Endothelial cell of umbilical vein (primary cell): ENCODE data around the gene TRIM2. TPM values are rescaled to one million over a fixed set of nuclear protein-coding genes. Genes with fewer than 3 reads are reported as not detected.

Source experiments
- BruUV-seq: library from RNA; stranded (reverse); fragments of 400-500 nt; replicated peaks from 2 replicates; lab custom pipeline; 2021; lab: Mats Ljungman, UMichigan
- CTCF ChIA-PET: fragments of 300-600, 350-600 bp; sonication (Branson Sonifier 250); formaldehyde crosslinking; loops from one replicate; lab custom pipeline; 2021; ENCODE audit warnings: antibody characterized with exemption, inconsistent platforms; lab: Charles Lee
- POLR2A ChIA-PET: fragments of 300-600, 350-600 bp; sonication (Branson Sonifier 250); formaldehyde crosslinking; loops from one replicate; lab custom pipeline; 2021; ENCODE audit warnings: antibody characterized with exemption, inconsistent platforms; lab: Charles Lee
- DNase-seq: peaks from one replicate; pipeline ENCODE4 v3.0.0-alpha.2; 2011; ENCODE audit warnings: low read depth, low spot score
- FAIRE-seq: peaks from 2 replicates; lab custom pipeline; 2011; peaks lifted over from hg19 to GRCh38; lab: Jason Lieb, UNC
- H2AFZ ChIP-seq: 2 replicates; pipeline ENCODE4 v1.6.0; 2012; ENCODE audit warnings: low read depth, low read length, control low read depth, inconsistent platforms
- H3K27ac ChIP-seq: 2 replicates; pipeline ENCODE4 v1.5.1; 2011; ENCODE audit warnings: low read depth, mild to moderate bottlenecking, control low read depth, low read length, moderate library complexity; ENCODE audit not compliant: insufficient read depth
- H3K27me3 ChIP-seq, 2 experiments: 2 replicates each; pipeline versions ENCODE4 v1.6.0 to v1.6.1; 2011; ENCODE audit warnings: low read length in 2 of 2, mixed read lengths in 1 of 2; ENCODE audit not compliant: control insufficient read depth in 2 of 2, insufficient read depth in 2 of 2
- H3K36me3 ChIP-seq, 2 experiments: 2 replicates in 1 of 2; 3 replicates in 1 of 2; pipeline ENCODE4 v1.5.1; 2011; ENCODE audit warnings: low read length in 2 of 2, mild to moderate bottlenecking in 1 of 2, moderate library complexity in 1 of 2; ENCODE audit not compliant: control insufficient read depth in 2 of 2, insufficient read depth in 2 of 2; ENCODE audit errors: extremely low read depth in 1 of 2
- H3K4me1 ChIP-seq: 3 replicates; pipeline ENCODE4 v1.5.1; 2011; ENCODE audit warnings: mild to moderate bottlenecking, low read length; ENCODE audit not compliant: control insufficient read depth, insufficient read depth; ENCODE audit errors: extremely low read depth
- H3K4me2 ChIP-seq: 2 replicates; pipeline ENCODE4 v1.6.1; 2011; ENCODE audit warnings: low read length, control low read depth, mixed read lengths; ENCODE audit not compliant: insufficient read depth
- H3K4me3 ChIP-seq, 3 experiments: fragments of 200-600 bp in 1 of 3; sonication (generic), shearing (Covaris generic) in 1 of 3; replicated peaks in 1 of 3; 2 replicates each; pipeline ENCODE4 v1.5.1; 2011 to 2016; ENCODE audit warnings: control low read depth in 3 of 3, low read length in 3 of 3, mild to moderate bottlenecking in 2 of 3, inconsistent platforms in 1 of 3, low read depth in 1 of 3, moderate library complexity in 1 of 3; ENCODE audit not compliant: insufficient read depth in 1 of 3
- H3K79me2 ChIP-seq: 2 replicates; pipeline ENCODE4 v1.6.0; 2012; ENCODE audit warnings: low read length, inconsistent platforms; ENCODE audit not compliant: control insufficient read depth, insufficient read depth
- H3K9ac ChIP-seq: replicated peaks from 2 replicates; pipeline ENCODE3; 2011; ENCODE audit warnings: low read length, control low read depth; ENCODE audit not compliant: insufficient read depth; ENCODE audit errors: extremely low read depth
- H3K9me1 ChIP-seq: replicated peaks from 3 replicates; pipeline ENCODE4 v1.6.0; 2011; ENCODE audit warnings: mild to moderate bottlenecking, low read length; ENCODE audit not compliant: control insufficient read depth, insufficient read depth; ENCODE audit errors: extremely low read depth
- H3K9me3 ChIP-seq: replicated peaks from 2 replicates; pipeline ENCODE4 v1.5.1; 2012; ENCODE audit warnings: low read length, inconsistent platforms; ENCODE audit not compliant: control insufficient read depth, insufficient read depth
- H4K20me1 ChIP-seq: replicated peaks from 2 replicates; pipeline ENCODE3; 2011; ENCODE audit warnings: mild to moderate bottlenecking, low read length; ENCODE audit not compliant: control insufficient read depth, insufficient read depth; ENCODE audit errors: extremely low read depth
- EZH2 ChIP-seq: IDR thresholded peaks from 2 replicates; pipeline ENCODE4 v1.6.1; 2012; ENCODE audit warnings: borderline replicate concordance, low read depth, mild to moderate bottlenecking, moderate library complexity, low read length, inconsistent platforms; ENCODE audit not compliant: severe bottlenecking
- GATA2 ChIP-seq: IDR thresholded peaks from 2 replicates; pipeline ENCODE4 v1.7.0; 2011; ENCODE audit warnings: low read depth, mild to moderate bottlenecking, moderate library complexity, mixed read lengths, low read length; ENCODE audit not compliant: insufficient read length, insufficient read depth
- JUN ChIP-seq: IDR thresholded peaks from 2 replicates; pipeline ENCODE4 v1.6.1; 2011; ENCODE audit warnings: borderline replicate concordance, low read depth; ENCODE audit not compliant: insufficient read length, insufficient read depth
- POLR2A ChIP-seq: IDR thresholded peaks from 2 replicates; pipeline ENCODE4 v1.6.1; 2012; ENCODE audit warnings: low read depth, mild to moderate bottlenecking, control low read depth, low read length
- POLR2AphosphoS5 ChIP-seq: IDR thresholded peaks from 2 replicates; pipeline ENCODE4 v1.6.1; 2012; ENCODE audit warnings: low read depth, mild to moderate bottlenecking, control low read depth, low read length, moderate library complexity; ENCODE audit not compliant: insufficient read depth
- dilution Hi-C: fragments of 300-500 bp; cut with MboI; formaldehyde crosslinking; loops from one replicate; pipeline ENCODE4 v1.15.0; 2019; ENCODE audit warnings: low sequenced_read_pairs; ENCODE audit not compliant: extremely low pct_ligation_motif_present
- intact Hi-C: fragments of 100-400 bp; cut with micrococcal nuclease; formaldehyde crosslinking; loops from one replicate; pipeline ENCODE4 v1.10.0; 2022
- polyA plus RNA-seq, 4 experiments: library from polyadenylated mRNA; depleted of rRNA in 3 of 4; stranded (reverse) in 3 of 4; unstranded in 1 of 4; fragments of >200 nt; gene quantifications; 2 replicates each; pipeline versions ENCODE4 v1.2.1 to v1.2.3, GENCODE V29; 2011 to 2012; ENCODE audit warnings: missing spikeins in 1 of 4
- total RNA-seq: library from RNA; stranded (reverse); gene quantifications from 2 replicates; pipeline ENCODE4 v1.2.3, GENCODE V29; 2021
- TF ChIP-seq, protein P1 (sequence below): IDR thresholded peaks from 2 replicates; pipeline ENCODE4 v1.6.1; 2011; ENCODE audit not compliant: insufficient read depth, insufficient read length
- TF ChIP-seq, protein P2 (sequence below), 2 donors: IDR thresholded peaks; 1 replicate in 1 of 2; 2 replicates in 1 of 2; pipeline ENCODE4 v1.5.1; 2011; ENCODE audit warnings: low read length in 2 of 2, mild to moderate bottlenecking in 2 of 2, moderate library complexity in 2 of 2, control low read depth in 1 of 2, inconsistent platforms in 1 of 2, low read depth in 1 of 2; ENCODE audit not compliant: insufficient read depth in 1 of 2; ENCODE audit errors: extremely low read depth in 1 of 2

Gene TRIM2
- total and polyA plus RNA-seq, 2 donors (not counting 3 experiments of a cell fraction or from before 2014, with no cell fraction given) = 6.8 to 19.7 TPM

DNA sequence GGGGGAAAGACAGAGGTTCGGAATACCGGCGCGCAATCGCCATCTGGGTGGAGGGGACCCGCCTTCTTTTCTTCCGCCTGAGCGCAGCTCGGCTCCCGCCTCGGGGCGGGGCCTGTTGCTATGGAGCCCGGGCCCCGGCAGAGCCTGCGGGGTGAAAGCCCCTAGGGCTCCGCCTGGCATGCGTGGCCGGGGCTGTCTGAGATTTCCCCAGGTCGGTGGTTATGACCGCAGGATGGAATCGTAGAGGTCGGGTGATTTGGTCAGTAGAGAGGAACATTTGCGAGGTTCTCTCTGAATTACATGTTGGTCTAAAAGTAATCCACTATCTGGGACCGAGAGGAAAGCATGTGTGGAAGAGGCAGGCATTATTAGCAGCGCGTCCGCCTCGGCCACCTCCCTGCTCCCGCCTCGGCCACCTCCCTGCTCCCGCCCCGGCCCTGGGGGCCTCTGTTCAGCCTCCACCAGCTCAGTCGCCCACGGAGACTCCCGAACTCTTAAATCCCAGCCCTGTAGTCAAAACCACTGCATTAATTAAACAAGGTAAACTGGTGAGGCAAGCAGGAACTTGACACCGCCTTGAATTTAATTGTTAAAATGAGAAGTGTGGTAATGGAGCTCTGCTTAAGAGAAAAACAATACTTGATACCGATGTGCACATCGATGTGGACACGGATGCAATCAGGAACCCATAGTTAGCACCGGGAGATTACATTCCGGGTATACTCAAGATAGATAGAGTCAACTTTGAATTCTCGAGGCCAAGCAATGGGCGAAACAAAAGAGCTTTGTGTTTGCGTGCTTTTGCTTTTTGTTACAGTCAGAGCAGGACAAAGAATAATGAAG lies 45.2 kb downstream of the TRIM2 start:
- TF ChIP-seq JUN = no peak
- TF ChIP-seq POLR2AphosphoS5 = peak; percentile 27
- Histone ChIP-seq H3K9me1 (no peaks in the 10 kb centered on the region), H3K9ac (peak overlapping the region; percentile 69), H3K79me2 (no peaks in the 10 kb centered on the region), H2AFZ (peak overlapping the region; percentile 85), H3K9me3 (no peaks in the 10 kb centered on the region), H3K4me3 (peak overlapping the region; percentile 55 to 68 (median 60)), H3K4me2 (peak overlapping the region; percentile 89), H3K27me3 (no peaks in the 10 kb centered on the region), H4K20me1 (no peaks in the 10 kb centered on the region), H3K4me1 (peaks cover 9% of the 10 kb centered on the region), H3K27ac (peak overlapping the region; percentile 30), H3K36me3 (no peaks in the 10 kb centered on the region)
- BruUV-seq = TSS peak; percentile 74
- ChIA-PET POLR2A (no interaction called here), CTCF (interaction anchor here (0.7 to 2.4 kb wide), 6 partner anchors 8 to 325 kb away, joined by 3 to 8 read pairs (median 6); no protein-coding TSS in a partner anchor)
- peak; percentile 78 for DNase-seq
- FAIRE-seq = peak; percentile 89
- dilution Hi-C loops = no loop called here
- intact Hi-C loops = loop anchor here (1.0 kb wide), 2 partner anchors 27 to 106 kb away; no protein-coding TSS in a partner anchor

DNA sequence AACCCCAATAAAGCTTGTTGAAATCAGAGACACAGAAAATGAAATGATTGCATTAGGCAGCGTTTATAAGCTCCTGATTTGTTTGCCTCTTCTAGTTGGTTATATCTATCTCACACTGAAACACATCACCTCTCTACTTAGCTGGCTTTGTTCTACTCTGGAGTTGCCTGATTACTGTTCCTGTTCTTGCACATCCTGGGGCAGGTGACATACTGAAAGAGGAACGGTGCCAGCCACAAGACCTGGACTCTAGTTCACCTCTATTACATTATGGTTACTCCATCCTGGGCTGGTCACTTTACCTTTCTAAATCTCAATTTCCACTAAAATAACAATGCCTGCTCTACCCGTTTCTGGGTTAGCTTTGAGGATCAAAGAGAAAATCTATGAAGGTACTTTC lies 47.9 kb downstream of the TRIM2 start:
- DNase-seq (no peak), FAIRE-seq (no peak)
- Histone ChIP-seq H2AFZ (no peak overlapping the region), H3K9me3 (no peaks in the 10 kb centered on the region), H3K4me1 (peaks cover 9% of the 10 kb centered on the region), H3K9me1 (no peaks in the 10 kb centered on the region), H4K20me1 (no peaks in the 10 kb centered on the region), H3K27ac (no peak overlapping the region), H3K9ac (no peak overlapping the region), H3K4me3 (no peak overlapping the region), H3K4me2 (no peak overlapping the region), H3K27me3 (no peaks in the 10 kb centered on the region), H3K79me2 (no peaks in the 10 kb centered on the region), H3K36me3 (no peaks in the 10 kb centered on the region)
- dilution Hi-C loops = no loop called here
- CTCF ChIA-PET = no interaction called here
- POLR2A ChIA-PET = no interaction called here
- no peak for TF ChIP-seq POLR2AphosphoS5
- TF ChIP-seq, protein P1, sequence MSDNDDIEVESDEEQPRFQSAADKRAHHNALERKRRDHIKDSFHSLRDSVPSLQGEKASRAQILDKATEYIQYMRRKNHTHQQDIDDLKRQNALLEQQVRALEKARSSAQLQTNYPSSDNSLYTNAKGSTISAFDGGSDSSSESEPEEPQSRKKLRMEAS = no peak
- TF ChIP-seq EZH2 = no peak
- TF ChIP-seq GATA2 = no peak
- TF ChIP-seq, protein P2, sequence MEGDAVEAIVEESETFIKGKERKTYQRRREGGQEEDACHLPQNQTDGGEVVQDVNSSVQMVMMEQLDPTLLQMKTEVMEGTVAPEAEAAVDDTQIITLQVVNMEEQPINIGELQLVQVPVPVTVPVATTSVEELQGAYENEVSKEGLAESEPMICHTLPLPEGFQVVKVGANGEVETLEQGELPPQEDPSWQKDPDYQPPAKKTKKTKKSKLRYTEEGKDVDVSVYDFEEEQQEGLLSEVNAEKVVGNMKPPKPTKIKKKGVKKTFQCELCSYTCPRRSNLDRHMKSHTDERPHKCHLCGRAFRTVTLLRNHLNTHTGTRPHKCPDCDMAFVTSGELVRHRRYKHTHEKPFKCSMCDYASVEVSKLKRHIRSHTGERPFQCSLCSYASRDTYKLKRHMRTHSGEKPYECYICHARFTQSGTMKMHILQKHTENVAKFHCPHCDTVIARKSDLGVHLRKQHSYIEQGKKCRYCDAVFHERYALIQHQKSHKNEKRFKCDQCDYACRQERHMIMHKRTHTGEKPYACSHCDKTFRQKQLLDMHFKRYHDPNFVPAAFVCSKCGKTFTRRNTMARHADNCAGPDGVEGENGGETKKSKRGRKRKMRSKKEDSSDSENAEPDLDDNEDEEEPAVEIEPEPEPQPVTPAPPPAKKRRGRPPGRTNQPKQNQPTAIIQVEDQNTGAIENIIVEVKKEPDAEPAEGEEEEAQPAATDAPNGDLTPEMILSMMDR (IDR thresholded peaks at IDR 0.05; ENCODE audit: extremely low read depth in 1 of 2, insufficient read depth in 1 of 2, low read depth in 1 of 2, low read length in 2 of 2) = no peak
- no peak for TF ChIP-seq POLR2A
- TF ChIP-seq JUN = no peak
- no TSS peak for BruUV-seq
- intact Hi-C loops = no loop called here
